OCI-M2 (cell line): ENCODE data around the gene SF3A1.

ENCODE experiments used
- DNase-seq: peaks from one replicate; lab custom pipeline; 2025; ENCODE audit not compliant: unreplicated experiment; lab: John Stamatoyannopoulos, UW

The SF3A1 gene

DNA sequence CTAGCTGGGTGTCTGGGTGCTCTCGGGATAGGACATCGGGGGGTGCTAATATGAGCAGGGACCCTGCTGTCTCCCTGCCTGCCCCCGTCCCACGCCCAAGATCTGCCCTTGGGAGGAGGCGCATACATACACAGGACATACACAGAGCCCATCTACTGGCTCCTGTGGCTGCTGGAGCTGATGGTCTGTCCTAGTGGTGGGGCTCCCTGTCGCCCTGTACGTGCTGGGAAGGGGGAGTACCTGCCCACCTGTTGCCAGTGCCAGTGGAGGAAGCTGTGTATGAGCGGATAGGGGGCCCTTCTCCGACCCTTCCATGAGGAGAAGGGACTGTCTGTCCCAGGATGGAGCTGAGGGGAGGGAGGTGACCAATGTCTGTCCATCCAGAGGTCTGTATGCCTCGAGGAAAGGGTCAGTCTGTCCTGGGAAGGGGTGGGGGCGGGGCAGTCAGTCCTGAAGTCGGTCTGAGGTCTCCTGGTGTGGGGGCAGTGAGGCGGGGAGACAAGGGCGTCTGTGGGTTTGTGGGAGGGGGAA is 30.9 kb downstream of the SF3A1 start:
- no peak for DNase-seq

DNA sequence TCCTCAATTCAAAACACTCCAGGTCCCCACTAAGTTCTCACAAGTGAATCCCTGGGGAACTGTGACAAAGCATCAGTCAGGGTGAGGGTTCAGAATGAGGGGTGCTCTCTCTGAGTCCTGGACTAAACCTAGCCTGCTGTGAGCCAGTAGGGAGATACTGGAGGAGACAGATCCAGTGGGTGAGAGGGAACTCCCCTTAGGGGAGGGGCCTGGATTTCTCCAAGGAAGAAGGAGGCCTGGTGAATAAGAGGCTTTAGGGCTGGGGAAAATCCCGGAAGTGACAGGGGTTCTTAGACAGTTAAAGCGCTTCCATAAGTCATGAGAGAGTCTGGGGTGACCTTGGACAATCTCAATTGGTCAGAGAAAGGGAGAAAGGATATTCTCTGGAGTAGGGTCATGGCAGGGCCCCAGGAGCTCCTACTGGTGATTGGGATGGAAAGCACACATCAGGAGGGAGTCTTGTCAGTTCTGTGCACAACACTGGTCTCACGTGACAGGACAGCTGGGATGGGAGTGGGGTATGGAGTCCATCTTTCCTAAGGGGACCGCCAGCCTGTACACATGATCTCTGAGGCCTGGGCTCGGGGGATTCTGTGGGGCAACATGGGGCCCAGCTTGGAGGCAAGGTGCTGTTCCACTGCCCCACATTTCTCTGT is 31.5 kb downstream of the SF3A1 start:
- DNase-seq = no peak

DNA sequence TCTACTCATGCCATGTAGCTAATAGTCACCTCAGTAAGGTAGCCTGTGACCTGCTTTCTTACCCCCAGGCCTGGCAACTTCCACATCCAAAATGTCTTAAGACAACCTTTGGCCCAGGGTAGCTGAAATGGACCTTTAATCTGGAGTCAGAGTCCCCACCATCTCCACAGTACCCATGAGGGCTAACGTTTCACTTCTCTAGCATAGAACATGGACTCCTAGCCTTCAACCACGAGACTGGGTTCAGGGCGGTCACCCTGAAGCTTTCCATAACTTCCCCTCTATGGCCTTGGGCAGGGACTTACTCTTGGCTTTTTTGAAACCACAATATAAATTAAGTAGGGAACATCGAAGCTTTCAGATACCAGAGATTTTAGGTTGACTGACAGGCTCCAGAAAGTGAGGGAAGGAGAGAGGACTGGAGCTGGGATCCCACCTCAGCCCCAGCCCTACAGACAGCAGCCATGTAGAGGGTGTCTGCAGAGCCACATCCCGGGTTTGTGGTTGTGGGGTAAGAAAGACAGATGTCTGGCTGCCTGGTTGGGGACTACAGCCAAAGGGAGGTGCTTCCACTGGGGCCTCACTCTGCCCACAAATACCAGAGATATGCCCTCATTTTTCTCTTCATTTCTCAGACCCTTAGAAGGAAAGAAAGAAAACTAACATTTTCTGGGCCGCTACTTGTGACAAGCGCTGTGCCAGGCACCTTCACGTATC is 32.5 kb downstream of the SF3A1 start:
- DNase-seq = no peak

DNA sequence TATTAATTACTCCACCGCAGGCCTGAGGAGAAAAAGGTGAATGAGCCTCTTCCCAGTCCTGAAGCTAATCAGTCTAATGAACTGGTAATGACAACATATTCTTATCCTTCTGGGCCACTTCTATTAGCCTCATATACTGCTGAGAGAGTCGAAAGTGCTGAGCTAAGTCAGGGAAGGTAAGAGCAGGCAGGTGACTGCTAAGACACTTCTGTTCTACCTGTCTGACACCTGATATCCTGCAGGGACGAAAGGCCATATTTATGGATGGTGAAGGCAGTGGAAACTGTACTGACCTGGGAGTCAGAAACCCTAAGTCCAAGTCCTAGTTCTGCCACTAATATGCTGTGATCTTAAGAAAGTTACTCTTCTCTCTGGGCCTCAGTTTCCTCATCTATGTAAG is 33.4 kb downstream of the SF3A1 start:
- DNase-seq = no peak

DNA sequence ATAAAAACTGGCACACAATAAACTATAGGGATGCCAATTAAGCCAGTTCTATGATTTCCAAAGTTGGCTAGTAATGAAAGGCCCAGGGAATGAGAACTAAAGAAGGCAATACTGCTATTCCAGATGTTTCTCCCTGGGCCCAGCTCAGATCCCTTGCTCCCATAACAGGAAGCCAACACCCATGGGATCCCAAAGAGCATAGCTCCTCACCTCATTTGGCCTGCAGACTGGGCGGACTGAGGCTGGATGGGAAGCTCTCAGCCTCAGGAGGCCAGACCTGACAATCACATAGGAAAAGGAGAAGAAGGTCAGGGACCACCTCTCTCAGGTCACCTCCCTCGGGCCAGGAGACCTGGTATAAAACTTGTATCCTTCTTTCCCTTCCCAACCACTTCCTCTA is 35.2 kb downstream of the SF3A1 start:
- no peak for DNase-seq

DNA sequence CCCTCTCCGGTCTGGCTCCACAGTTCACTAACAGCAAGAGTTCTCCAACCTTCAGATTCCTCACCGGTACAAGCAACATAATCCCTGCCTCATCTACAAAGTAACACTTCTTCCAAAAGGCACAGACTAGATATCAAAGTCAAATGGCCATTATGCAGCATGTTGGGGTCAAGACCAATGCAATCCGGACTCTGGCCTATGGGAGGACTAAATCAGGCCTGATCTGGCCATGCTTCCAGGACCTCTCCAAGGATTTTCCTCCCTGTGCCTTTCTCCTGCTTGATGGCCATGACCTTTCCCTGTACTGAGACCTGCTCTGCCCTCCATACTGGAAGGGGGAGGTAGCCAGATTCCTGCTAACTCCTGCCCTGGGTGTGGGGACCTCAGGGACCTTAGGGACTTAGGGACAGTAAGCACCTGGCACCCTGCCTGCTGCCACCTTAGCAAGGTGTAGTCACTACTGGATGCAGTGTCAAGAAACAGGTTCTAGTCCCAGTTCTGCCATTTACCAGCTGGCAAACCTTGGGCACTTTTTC is 36.6 kb downstream of the SF3A1 start:
- DNase-seq = no peak

DNA sequence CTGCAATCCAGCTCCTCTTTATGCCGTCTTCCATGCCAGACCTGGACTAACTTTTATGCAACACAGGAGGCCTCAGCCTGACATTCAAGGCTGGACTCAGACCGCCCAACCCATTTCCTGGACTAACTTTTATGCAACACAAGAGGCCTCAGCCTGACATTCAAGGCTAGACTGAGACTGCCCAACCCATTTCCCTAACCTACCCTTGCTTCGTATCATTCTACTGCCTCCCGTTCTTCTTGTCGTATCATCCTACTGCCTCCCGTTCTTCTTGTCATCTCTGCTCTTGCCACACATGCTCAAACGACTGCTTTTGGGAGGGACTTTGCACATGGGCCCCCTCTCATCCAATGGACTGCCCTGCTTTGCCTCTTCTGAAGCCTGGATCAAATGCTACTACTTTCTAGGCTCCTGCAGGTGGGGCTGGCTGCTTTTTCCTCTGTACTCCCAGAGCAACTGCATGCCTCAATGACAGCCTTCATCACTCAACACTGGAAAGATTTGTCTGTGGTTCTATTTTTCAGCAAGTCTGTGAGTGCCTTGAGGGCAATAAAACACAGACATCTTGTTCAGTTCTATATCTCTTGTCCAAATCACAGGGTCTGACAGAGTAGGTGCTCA is 37.8 kb downstream of the SF3A1 start:
- DNase-seq = no peak

DNA sequence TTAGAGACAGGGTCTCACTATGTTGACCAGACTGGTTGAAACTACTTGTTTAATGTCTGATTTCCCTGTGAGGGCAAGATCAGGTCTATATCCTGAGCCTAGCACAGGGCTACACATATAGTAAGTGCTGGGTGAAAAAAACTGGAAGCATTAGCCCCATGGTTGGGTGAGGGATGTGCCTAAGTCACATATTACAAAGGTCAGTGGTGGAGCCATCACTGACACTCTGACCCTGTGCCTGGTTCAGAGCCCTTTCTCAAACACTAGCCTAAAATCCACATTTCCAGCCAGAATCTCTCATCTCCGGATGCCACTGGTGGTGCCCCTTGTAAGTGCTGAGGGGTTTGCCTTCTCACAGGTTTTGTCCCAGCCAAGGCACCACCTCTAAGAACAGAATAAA is 38.9 kb downstream of the SF3A1 start:
- DNase-seq = no peak

DNA sequence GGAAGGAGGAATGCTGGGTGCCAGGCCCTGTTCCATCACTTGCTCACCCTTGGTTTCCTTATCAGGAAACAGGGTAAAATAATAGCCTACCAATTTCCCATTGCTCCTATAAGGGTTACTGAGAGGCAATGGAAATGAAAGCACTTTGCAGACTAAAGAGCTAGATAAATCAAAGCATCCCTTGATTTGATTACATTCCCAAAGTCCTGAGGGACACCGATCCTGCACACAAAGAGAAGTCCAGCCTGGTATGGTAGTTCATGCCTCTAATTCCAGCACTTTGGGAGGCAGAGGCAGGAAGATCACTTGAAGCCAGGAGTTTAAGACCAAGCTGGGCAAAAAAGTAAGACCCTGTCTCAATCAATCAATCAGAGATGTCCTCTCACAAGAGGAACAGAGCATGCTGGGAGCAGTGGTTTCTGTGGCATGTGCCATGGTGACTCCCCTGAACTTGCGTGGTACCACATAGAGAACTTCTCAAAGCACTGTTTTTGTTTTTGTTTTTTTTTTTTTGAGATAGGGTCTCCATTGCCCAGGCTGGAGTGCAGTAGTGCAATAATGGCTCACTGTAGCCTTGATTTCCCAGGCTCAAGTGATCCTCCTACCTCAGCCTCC is 40.6 kb downstream of the SF3A1 start:
- DNase-seq = no peak

DNA sequence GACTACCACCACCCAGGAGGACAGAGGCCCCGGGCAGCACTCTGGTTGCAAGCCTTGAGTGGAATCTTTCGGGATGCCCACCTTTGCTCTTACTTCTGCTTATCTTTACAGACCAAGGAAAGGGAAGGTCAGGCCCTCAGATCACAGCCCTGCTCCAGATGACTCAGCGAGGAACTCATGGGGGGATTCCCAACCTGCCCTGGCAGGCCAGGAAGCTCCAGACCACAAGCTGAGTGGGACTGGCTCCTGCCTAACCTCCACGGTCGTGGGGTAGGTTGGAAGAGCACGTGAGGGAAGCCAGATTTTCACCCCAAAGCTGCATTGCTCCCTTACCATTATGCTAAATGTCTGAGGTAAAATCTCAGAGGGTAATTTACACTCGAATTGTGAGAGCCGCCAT is 41.8 kb downstream of the SF3A1 start:
- no peak for DNase-seq

DNA sequence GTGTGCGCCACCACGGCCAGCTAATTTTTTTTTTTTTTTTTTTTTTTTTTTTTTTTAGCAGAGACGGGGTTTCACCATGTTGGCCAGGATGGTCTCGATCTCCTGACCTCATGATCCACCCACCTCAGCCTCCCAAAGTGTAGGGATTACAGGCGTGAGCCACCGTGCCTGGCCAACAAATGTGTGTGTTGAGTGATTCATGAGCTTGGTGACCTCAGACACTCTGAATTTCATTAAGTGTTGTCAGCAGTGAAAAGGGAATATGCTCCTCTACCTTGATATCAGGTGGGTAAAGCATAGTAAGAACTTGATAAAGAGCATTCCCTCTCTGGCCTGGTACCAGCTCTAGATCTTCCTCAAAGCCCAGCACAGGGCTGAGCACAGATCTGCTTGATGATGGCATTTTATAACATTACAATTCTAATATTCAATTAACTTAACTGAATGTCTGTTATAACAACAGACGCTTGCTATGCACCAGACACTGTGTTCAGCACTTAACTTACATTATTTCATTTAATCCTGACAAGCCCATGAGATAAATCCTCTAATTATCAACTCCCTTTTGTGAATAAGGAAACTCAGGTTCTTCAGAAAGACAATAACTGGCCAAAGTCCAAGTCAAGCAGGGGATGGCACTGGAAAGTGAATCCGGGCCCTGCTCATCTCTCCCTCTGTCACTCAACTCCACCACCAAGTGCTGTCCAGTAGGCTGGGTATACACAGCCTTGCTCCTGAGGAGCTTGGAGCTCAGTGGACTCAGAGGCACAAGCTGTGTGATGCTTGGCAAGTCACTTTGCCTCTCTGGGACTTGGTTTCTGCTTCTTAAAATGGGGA is 42.9 kb downstream of the SF3A1 start:
- DNase-seq = no peak

DNA sequence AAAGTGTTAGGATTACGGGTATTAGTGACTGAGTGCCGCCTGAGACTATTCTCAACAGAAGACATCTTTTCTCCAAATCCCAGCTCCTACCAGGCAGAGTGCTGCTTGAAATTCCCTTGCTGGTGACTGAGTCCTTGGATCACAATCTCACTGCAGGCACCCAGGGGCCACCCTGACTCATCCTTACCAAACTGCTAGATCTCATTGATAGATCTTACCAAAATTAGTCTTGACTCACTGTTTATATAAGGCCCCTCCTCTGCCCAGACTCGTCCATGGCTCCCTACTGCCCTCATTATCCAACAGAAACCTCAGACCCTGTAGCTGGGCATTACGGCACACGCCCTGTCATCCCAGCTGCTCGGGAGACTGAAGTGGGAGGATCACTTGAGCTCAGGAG is 44.6 kb downstream of the SF3A1 start:
- no peak for DNase-seq

DNA sequence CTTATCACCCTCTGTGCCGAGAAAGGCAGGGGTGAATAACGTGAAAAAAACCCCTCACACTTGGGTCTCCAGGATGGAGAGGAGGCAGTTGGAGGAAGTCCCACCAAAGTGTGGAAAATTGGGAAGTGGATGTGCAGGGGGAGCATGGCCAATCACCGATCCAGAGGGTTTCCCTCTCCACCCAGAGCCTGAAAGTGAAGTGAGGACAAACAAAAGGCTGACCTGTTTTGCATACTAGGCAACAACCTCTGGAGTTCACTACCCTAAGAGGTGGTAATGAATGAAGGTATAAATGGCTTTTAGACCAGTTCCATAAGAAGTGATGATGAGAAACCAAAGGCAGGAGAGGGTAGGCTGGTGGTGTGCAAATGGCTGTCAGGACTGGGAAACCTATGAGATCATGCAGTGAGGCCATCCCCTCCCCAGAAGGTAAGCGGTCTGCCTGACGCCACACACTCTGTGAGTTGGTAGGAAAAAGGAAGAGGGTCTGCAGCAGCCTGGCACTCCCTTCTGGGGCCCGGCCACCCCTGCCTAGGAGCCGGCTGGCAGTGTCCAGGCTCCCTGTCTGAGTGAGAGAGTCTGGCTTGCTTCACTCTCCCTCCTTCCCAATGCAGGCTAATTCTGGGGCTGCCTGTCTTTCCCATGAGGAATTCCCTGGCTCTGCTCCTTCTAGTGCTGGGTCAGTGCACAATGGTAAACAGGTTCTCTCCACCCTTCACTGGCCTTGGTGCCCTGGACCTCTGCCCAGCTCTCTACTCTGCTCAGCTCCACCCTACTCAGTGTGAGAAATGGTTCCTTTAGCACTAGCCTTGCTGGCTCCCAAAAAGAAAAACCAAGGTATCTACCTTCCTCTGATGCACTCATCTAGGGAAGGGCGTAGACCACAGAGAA is 45.6 kb downstream of the SF3A1 start:
- DNase-seq = no peak

DNA sequence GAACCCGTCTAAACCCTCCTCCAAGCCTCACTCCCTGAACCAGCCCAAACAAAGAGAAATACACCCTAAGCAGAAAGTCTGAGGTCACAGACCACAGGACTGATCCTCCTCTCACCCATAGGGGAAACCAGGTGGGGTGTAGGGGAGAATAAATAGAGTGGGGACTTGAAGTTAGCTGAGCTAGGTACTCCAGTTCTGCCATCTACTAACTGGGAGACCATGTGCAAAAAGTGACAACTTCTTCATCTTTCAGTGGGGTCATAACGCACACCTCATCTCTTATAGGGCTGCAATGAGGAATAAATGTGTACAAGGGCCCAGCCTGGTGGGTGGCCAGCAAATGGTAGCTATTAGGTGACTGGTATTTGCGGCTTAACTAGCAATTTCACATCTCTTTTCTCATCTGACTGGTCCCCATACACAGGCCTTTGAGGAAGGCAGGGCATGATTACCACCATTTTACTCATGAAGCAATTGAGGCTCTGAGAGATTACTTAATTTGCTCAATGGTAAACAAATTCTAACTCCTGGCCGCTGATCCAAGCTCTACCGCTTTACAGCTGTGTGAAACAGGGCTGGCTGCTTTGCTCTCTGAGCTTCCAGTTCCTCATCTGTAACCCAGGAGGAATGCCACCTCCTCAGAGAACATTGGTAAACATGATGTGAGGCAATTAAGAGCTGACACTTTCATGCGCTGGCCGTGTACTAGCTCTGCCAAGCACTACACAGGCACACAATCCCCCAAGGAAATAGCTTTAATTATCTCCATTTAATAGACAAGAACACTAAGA is 46.5 kb downstream of the SF3A1 start:
- DNase-seq = no peak

DNA sequence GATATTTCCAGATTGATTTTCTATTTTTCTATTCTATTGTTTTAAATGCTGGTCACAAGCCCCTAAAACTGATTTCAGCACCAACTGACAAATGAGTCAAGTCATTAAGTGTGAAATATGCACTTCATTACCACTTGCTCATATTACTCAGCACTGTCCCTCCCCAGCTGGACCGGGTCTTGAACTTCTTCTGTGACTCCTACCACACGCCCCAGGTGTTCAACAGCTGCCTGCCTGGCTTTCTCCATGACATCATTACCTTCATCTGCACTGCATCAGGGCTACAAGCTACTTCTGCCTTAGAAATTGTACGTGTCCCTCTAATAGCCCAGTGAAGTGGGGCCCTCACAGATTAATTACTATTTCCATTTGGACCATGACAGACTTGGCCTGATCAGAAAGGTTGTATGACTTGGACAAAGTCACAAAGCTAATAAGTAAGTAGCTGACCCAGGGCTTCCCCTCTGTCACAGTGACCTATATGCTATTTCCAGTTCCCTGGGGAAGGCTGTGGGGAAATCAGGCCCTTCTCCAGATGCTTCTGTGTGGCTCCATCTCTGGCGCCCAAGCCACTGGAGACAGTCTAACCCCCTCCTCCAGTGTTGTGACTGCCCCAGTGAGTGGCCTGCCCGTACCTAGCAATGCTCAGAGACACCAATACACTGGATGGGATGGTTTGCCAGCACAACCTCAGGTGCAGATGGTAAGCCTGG is 48.0 kb downstream of the SF3A1 start:
- no peak for DNase-seq

DNA sequence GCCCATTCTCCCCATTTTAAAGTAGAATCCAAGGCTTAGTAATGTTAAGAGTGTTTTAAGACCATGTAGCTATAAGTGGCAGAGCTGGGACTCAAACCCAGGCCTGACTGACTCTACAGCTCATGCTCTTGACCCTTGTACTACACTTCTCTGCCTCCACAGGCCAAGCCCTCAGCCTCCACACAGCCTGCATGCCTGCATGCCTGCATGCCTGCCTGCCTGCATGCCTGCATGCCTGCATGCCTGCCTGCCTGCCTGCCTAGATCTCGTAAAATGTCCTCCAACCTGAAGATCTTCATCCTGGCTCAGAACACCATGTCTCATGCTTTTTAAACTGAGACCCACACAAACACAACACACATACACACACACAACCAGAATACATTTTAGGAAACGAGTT is 48.6 kb downstream of the SF3A1 start:
- no peak for DNase-seq

DNA sequence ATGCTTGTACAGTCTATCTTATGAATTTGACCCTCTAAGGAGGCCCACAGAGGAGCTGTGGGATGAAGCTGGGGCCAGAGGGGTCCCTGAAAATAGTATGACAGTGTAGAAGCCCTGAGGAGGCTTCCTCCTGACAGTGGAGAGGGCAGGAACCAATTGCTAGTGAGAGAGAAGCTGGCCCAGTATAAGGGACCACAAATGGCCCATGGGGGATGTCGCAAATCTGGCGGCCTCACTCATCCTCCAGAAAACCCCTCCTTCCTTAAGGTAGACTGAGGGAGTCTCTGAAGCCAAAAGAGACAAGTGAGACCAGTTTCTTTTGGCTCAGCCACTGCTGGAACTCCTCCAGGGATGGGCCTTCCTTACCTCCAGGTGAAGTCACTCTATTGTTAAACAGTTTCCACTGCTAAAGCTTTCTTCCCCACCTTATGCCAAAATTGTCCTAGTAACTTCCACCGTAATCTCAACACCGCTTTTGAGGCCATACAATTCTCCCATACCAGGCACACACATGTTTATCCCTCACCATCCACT is 49.6 kb downstream of the SF3A1 start:
- no peak for DNase-seq

DNA sequence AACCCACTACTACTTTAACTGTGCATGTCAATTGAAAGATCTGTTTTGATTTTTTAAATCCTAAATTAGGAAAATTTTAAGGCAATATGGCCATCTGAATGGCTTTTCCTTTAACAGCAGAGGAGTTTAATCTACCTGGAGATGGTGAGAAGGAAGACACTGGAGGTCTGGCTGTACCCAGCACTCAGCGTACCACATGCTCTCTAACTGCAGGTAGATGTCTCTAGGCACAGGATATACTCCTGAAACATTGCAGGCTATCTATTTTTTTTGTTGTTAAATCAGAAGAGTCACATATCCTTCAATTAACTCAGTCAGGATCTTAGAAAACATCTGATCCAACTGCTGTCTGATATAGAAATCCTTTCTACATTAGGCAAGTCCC is 50.1 kb downstream of the SF3A1 start:
- no peak for DNase-seq
